Erythroblast (primary cell): ENCODE results near the gene TULP4.

Experiments
- GATA1 ChIP-seq: IDR thresholded peaks from 2 replicates; pipeline ENCODE4 v1.6.1; 2011; ENCODE audit warnings: low read depth, mild to moderate bottlenecking, control low read depth, low read length, moderate library complexity
- POLR2A ChIP-seq: IDR thresholded peaks from 2 replicates; pipeline ENCODE4 v1.6.1; 2011; ENCODE audit warnings: mild to moderate bottlenecking, low read length

- TF ChIP-seq POLR2A = no peak
- no peak for TF ChIP-seq GATA1
Observed at GRCh38 chr6:158270389-158271127, 41.7 kb upstream of the TULP4 start.
